AG10803 (cell line): Measurements from ENCODE around the gene MAP4K3.
"Not testable (repeated sequence)": the region's sequence is repeated elsewhere in the genome, so short reads cannot be mapped to it uniquely, and the experiment has no call there.

Experiments used
- DNase-seq: peaks from one replicate; pipeline ENCODE4 v3.0.0; 2010; ENCODE audit warnings: low read depth
- H3K4me3 ChIP-seq: 2 replicates; pipeline ENCODE4 v1.5.1; 2011; ENCODE audit warnings: mild to moderate bottlenecking, low read length, control low read depth
- TF ChIP-seq, protein P1 (sequence below): conservative IDR thresholded peaks from 2 replicates; pipeline ENCODE4 v1.5.1; 2011; ENCODE audit warnings: mild to moderate bottlenecking, low read length, control low read depth, inconsistent platforms

MAP4K3 gene

DNA sequence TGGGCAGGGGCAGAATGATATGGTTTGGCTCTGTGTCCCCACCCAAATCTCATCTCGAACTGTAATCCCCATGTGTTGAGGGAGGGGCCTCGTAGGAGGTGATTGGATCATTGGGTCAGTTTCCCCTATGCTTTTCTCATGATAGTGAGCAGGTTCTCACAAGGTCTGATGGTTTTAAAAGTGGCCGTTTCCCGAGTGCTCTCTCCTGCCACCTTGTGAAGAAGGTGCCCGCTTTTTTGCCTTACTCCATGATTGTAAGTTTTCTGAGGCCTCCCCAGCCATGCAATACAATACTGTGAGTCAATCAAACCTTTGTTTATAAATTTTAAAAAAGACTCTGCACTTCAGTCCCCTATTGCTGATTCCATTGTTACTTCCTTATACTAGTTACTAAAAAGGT is 110.4 kb downstream of the MAP4K3 start:
- TF ChIP-seq, protein P1, sequence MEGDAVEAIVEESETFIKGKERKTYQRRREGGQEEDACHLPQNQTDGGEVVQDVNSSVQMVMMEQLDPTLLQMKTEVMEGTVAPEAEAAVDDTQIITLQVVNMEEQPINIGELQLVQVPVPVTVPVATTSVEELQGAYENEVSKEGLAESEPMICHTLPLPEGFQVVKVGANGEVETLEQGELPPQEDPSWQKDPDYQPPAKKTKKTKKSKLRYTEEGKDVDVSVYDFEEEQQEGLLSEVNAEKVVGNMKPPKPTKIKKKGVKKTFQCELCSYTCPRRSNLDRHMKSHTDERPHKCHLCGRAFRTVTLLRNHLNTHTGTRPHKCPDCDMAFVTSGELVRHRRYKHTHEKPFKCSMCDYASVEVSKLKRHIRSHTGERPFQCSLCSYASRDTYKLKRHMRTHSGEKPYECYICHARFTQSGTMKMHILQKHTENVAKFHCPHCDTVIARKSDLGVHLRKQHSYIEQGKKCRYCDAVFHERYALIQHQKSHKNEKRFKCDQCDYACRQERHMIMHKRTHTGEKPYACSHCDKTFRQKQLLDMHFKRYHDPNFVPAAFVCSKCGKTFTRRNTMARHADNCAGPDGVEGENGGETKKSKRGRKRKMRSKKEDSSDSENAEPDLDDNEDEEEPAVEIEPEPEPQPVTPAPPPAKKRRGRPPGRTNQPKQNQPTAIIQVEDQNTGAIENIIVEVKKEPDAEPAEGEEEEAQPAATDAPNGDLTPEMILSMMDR: no peak
- H3K4me3 ChIP-seq: no peak overlapping the region
- no peak for DNase-seq

DNA sequence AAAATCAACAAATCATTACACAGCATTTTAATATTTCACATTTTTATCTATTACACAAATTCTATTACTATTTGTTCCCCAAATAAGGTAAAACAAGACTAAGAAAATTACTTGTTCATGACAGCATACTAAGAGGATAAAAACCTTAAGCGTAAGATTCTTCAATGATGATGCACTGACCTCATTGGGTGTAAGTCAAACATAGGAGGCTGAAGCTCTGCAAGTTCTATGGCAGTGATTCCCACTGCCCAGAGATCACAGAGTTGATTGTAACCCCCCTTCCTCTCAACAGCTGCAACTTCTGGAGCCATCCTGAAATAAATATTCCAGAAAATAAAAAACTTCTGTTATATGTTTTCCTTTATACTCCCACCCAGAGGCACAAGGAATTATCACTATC is 111.1 kb downstream of the MAP4K3 start:
- peak; percentile 24 for DNase-seq
- TF ChIP-seq, protein P1: no peak
- no peak overlapping the region for H3K4me3 ChIP-seq

DNA sequence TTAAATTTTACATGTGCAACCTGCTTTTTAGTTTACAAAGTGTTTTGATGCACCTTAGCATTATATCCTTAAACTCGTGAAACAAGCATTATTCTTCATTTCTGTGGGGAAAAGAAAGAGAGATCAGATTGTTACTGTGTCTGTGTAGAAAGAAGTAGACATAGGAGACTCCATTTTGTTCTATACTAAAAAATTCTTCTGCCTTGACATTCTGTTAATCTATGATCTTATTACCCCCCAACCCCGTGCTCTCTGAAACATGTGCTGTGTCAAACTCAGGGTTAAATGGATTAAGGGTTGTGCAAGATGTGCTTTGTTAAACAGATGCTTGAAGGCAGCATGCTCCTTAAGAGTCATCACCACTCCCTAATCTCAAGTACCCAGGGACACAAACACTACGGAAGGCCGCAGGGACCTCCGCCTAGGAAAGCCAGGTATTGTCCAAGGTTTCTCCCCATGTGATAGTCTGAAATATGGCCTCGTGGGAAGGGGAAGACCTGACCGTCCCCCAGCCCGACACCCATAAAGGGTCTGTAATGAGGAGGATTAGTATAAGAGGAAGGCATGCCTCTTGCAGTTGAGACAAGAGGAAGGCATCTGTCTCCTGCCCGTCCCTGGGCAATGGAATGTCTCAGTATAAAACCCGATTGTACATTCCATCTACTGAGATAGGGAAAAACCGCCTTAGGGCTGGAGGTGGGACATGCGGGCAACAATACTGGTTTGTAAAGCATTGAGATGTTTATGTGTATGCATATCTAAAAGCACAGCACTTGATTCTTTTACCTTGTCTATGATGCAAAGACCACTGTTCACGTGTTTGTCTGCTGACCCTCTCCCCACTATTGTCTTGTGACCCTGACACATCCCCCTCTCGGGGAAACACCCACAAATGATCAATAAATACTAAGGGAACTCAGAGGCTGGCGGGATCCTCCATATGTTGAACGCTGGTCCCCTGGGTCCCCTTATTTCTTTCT is 115.7 kb downstream of the MAP4K3 start:
- not testable (repeated sequence) for H3K4me3 ChIP-seq, DNase-seq

DNA sequence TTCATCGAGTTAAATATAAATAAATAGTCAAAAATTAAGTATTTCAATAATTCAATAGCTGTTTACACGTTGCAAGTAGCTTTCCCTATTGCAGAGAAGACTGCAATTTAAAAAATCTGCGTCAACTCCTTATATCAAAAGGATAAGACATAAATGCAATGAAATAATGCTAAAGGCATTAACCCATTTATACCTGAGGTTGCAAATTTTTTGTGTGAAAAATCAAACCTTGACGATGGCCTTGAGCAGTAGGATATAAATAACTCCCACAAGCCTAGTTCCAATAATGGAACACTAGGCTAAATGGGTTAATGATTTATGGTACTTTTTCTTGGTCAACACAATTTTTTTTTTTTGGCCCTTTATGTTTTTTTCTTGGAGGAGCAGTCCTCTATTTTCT is 116.9 kb downstream of the MAP4K3 start:
- no peak overlapping the region for H3K4me3 ChIP-seq
- DNase-seq: no peak
- TF ChIP-seq, protein P1: no peak

DNA sequence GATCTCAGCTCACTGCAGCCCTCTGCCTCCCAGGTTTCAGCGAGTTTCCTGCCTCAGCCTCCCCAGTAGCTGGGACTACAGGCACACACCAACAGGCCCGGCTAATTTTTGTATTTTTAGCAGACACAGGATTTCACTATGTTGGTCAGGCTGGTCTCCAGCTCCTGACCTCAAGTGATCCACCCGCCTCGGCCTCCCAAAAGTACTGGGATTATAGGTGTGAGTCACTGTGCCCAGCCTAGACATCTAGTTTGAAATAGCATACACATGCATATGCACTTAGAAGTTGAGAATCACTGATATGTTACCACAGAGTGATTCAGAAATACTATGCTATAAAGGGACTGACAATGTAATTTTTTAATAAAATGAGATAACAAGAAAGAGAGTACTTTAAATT is 123.5 kb downstream of the MAP4K3 start:
- DNase-seq: peak; percentile 61
- TF ChIP-seq, protein P1: no peak
- no peak overlapping the region for H3K4me3 ChIP-seq

GRCh38 chr2:39311469-39311868 is 125.6 kb downstream of the MAP4K3 start:
- TF ChIP-seq, protein P1: no peak
- no peak overlapping the region for H3K4me3 ChIP-seq
- DNase-seq: no peak

DNA sequence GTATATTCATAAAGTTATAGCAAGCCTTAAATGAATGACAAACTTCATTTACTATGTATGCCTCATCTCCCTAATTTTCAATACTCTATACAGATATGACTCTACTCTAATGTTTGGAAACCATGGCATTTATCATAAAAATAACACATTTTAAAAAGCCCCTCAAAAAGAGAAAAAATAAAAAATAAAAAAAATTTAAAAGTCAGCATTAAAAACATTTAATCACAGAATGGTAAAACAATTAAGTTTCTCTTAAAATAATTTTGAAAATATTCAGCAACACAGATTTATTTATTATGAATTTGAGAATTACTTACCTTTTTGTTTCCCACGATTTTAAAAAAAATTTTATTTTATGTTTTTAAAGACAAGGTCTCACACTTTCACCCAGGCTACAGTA is 128.3 kb downstream of the MAP4K3 start:
- H3K4me3 ChIP-seq: no peak overlapping the region
- DNase-seq: no peak
- TF ChIP-seq, protein P1: no peak
